HepG2 (cell line): ENCODE results near the gene NCAPD2. TPM values are rescaled to one million over a fixed set of nuclear protein-coding genes. Genes with fewer than 3 reads are reported as not detected.

Experiments used
- ATAC-seq: fragments of 200-7000 bp; cut with Tn5 transposase; 3 replicates; pipeline ENCODE4 v1.9.1; 2020; ENCODE audit warnings: mild to moderate bottlenecking, moderate library complexity
- BruUV-seq: library from RNA; stranded (reverse); fragments of 400-500 nt; replicated peaks from 2 replicates; lab custom pipeline; 2021; lab: Mats Ljungman, UMichigan
- CTCF ChIA-PET: fragments of 300-600 bp; formaldehyde crosslinking; extraction: SDS; loops from one replicate; lab custom pipeline; 2021; ENCODE audit warnings: low total read pairs, inconsistent platforms, low intra/inter-chr PET ratio; lab: Yijun Ruan, JAX
- POLR2A ChIA-PET: fragments of 350-600 bp; sonication (Branson Sonifier 250); formaldehyde crosslinking; loops from one replicate; lab custom pipeline; 2020; ENCODE audit warnings: antibody characterized with exemption, inconsistent platforms; lab: Yijun Ruan, JAX
- DNase-seq: peaks from one replicate; pipeline ENCODE4 v3.0.0-alpha.2; 2015; ENCODE audit warnings: low spot score
- FAIRE-seq: peaks from 3 replicates; lab custom pipeline; 2011; peaks lifted over from hg19 to GRCh38; lab: Jason Lieb, UNC
- H2AFZ ChIP-seq: one replicate; pipeline ENCODE4 v1.6.1; 2011; ENCODE audit warnings: low read length, inconsistent platforms
- H3K27ac ChIP-seq: fragments of 300-600 bp; 3 replicates; pipeline ENCODE4 v1.8.0; 2011; ENCODE audit warnings: mixed run types, mild to moderate bottlenecking, mixed read lengths, low read length, inconsistent platforms; ENCODE audit not compliant: insufficient read depth; ENCODE audit errors: extremely low read length
- H3K27me3 ChIP-seq, 2 experiments: fragments of 200-600 bp in 1 of 2; 2 replicates in 1 of 2; 3 replicates in 1 of 2; pipeline versions ENCODE4 v1.6.0 to v1.8.0; 2011; ENCODE audit warnings: low read length in 2 of 2, mild to moderate bottlenecking in 2 of 2, moderate library complexity in 2 of 2, inconsistent platforms in 1 of 2; ENCODE audit not compliant: insufficient read depth in 2 of 2, control insufficient read depth in 1 of 2
- H3K36me3 ChIP-seq, 2 experiments: fragments of 200-600 bp in 1 of 2; replicated peaks in 1 of 2; 2 replicates in 1 of 2; 3 replicates in 1 of 2; pipeline versions ENCODE4 v1.5.1 to v1.8.0; 2011; ENCODE audit warnings: low read length in 2 of 2, inconsistent platforms in 1 of 2; ENCODE audit not compliant: insufficient read depth in 2 of 2, control insufficient read depth in 1 of 2
- H3K4me1 ChIP-seq: 2 replicates; pipeline ENCODE4 v1.5.1; 2012; ENCODE audit warnings: low read length, inconsistent platforms; ENCODE audit not compliant: insufficient read depth
- H3K4me2 ChIP-seq: 2 replicates; pipeline ENCODE4 v1.6.0; 2011; ENCODE audit warnings: low read depth, low read length, inconsistent platforms
- H3K4me3 ChIP-seq, 3 experiments: fragments of 200-600 bp in 1 of 3; sonication (generic), shearing (Covaris generic) in 1 of 3; replicated peaks in 1 of 3; 2 replicates each; pipeline ENCODE4 v1.5.1; 2011 to 2016; ENCODE audit warnings: low read length in 3 of 3, inconsistent platforms in 2 of 3, low read depth in 2 of 3, mild to moderate bottlenecking in 2 of 3, control low read depth in 1 of 3, mixed read lengths in 1 of 3; ENCODE audit not compliant: insufficient read depth in 1 of 3
- H3K79me2 ChIP-seq: one replicate; pipeline ENCODE4 v1.6.1; 2011; ENCODE audit warnings: low read length, inconsistent platforms; ENCODE audit not compliant: insufficient read depth
- H3K9ac ChIP-seq: 2 replicates; pipeline ENCODE4 v1.6.0; 2011; ENCODE audit warnings: mild to moderate bottlenecking, low read depth, low read length, inconsistent platforms; ENCODE audit not compliant: insufficient read depth
- H3K9me3 ChIP-seq: 2 replicates; pipeline ENCODE4 v1.5.1; 2012; ENCODE audit warnings: mild to moderate bottlenecking, low read length
- H4K20me1 ChIP-seq: 2 replicates; pipeline ENCODE4 v1.6.0; 2011; ENCODE audit warnings: inconsistent platforms, mild to moderate bottlenecking, low read length, moderate library complexity; ENCODE audit not compliant: insufficient read depth
- ARHGAP35 ChIP-seq: sonication (generic); formaldehyde crosslinking; IDR thresholded peaks from 2 replicates; pipeline ENCODE4 v1.9.0; 2022; ENCODE audit warnings: mild to moderate bottlenecking, inconsistent platforms, moderate library complexity, missing genetic modification reagents, borderline replicate concordance
- FOXC1 ChIP-seq: sonication (generic); formaldehyde crosslinking; IDR thresholded peaks from 2 replicates; pipeline ENCODE4 v1.8.0; 2022; ENCODE audit warnings: mild to moderate bottlenecking, missing genetic modification reagents, borderline replicate concordance
- KDM6A ChIP-seq: IDR thresholded peaks from 2 replicates; pipeline ENCODE4 v1.6.1; 2016; ENCODE audit warnings: low read depth
- SAFB2 ChIP-seq: sonication (generic); formaldehyde crosslinking; IDR thresholded peaks from 2 replicates; pipeline ENCODE4 v1.5.1; 2020; ENCODE audit warnings: missing genetic modification reagents, low read depth, mild to moderate bottlenecking, borderline replicate concordance
- SIX4 ChIP-seq: sonication (generic); formaldehyde crosslinking; IDR thresholded peaks from 2 replicates; pipeline ENCODE4 v1.4.0; 2020; ENCODE audit warnings: missing genetic modification reagents
- SMC3 ChIP-seq: IDR thresholded peaks from 2 replicates; pipeline ENCODE4 v1.6.1; 2011; ENCODE audit warnings: low read length, improper control_type of control experiment
- ZKSCAN5 ChIP-seq: sonication (generic); formaldehyde crosslinking; IDR thresholded peaks from 2 replicates; pipeline ENCODE4 v1.5.1; 2020; ENCODE audit warnings: mild to moderate bottlenecking, missing genetic modification reagents
- ZNF256 ChIP-seq: sonication (generic); formaldehyde crosslinking; conservative IDR thresholded peaks from 2 replicates; pipeline ENCODE4 v1.4.0; 2020; ENCODE audit warnings: missing genetic modification reagents
- WGBS: methylation state at CpG from one replicate; pipeline ENCODE4 v1.1.6; 2017; ENCODE audit warnings: low lambda C conversion rate; 5-methylcytosine and 5-hydroxymethylcytosine counted together
- in situ Hi-C: cut with HindIII; loops from 2 replicates; pipeline ENCODE4 v1.10.0; 2017; ENCODE audit warnings: low pct_unique_long_range_greater_than_20kb; ENCODE audit not compliant: extremely low pct_ligation_motif_present
- intact Hi-C: fragments of 100-400 bp; cut with micrococcal nuclease; formaldehyde crosslinking; loops from one replicate; pipeline ENCODE4 v1.10.0; 2022; ENCODE audit not compliant: unreplicated experiment
- polyA plus RNA-seq, 8 experiments: library from polyadenylated mRNA; depleted of rRNA in 3 of 8; stranded (reverse) in 7 of 8; unstranded in 1 of 8; fragments of >200 nt; fragmentation: Illumina TruSeq in 4 of 8; extraction: Trizol in 4 of 8; gene quantifications; 2 replicates each; pipeline versions ENCODE4 v1.2.1 to v1.2.3, GENCODE V29; 2011 to 2016; ENCODE audit warnings: low read depth in 4 of 8, missing spikeins in 1 of 8, mixed read lengths in 1 of 8; ENCODE audit not compliant: insufficient read depth in 1 of 8
- total RNA-seq, 5 experiments: library from RNA; depleted of rRNA; stranded (reverse); fragments of >200 nt; fragmentation: Illumina TruSeq; extraction: Trizol; gene quantifications; 2 replicates each; pipeline ENCODE4 v1.2.3, GENCODE V29; 2016; ENCODE audit warnings: low read depth in 1 of 5
- TF ChIP-seq, protein P1 (sequence below): sonication (generic); formaldehyde crosslinking; IDR thresholded peaks from 2 replicates; pipeline ENCODE4 v1.5.0; 2020; ENCODE audit warnings: mild to moderate bottlenecking, missing genetic modification reagents, borderline replicate concordance
- TF ChIP-seq, protein P2 (sequence below): sonication (generic); formaldehyde crosslinking; conservative IDR thresholded peaks from 2 replicates; pipeline ENCODE4 v1.4.0; 2020; ENCODE audit warnings: missing genetic modification reagents
- TF ChIP-seq, protein P3 (sequence below): conservative IDR thresholded peaks from 2 replicates; pipeline ENCODE4 v1.6.1; 2018; ENCODE audit warnings: missing genetic modification reagents

NCAPD2 gene
- total and polyA plus RNA-seq, 2 of the 13 experiments (the other 11 are each of a cell fraction or from before 2014, with no cell fraction given): 51.1 to 65.6 TPM

DNA sequence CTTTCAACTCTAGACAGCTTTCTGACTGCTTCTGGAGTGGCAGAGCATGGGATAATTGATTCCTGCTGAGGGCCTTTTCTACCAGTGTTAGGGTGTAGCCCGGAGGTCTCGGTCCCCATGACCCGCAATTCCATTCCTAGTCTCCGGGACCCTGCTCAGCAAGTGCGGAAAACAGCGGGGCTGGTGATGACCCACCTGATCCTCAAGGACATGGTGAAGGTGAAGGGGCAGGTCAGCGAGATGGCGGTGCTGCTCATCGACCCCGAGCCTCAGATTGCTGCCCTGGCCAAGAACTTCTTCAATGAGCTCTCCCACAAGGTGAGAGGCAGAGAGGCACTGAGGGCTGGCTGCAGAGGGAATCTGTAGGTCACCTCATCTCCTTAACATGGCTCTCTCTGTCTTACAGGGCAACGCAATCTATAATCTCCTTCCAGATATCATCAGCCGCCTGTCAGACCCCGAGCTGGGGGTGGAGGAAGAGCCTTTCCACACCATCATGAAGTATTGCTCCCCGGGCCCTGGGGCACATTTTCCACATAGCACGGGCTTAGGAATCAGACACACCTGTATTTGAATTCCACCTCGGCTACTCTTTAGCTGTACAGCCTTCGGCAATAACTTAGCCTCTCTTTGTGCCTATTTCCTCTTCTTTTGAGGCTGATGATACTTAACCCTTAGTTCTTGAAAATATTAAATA, 34.8 kb downstream of the NCAPD2 start:
- Histone ChIP-seq H3K4me3 (no peak overlapping the region), H3K27me3 (no peaks in the 10 kb centered on the region), H3K27ac (no peak overlapping the region), H2AFZ (no peak overlapping the region), H3K9ac (no peak overlapping the region), H4K20me1 (no peaks in the 10 kb centered on the region), H3K79me2 (peaks cover 7% of the 10 kb centered on the region), H3K36me3 (peaks cover 44 to 74% of the 10 kb centered on the region in 2 experiments), H3K4me1 (peaks cover 28% of the 10 kb centered on the region), H3K4me2 (no peak overlapping the region), H3K9me3 (no peaks in the 10 kb centered on the region)
- ATAC-seq: no peak
- intact Hi-C loops: no loop called here
- 99% methylated on average over 16 of the region's 17 CpGs for WGBS
- no peak for FAIRE-seq
- BruUV-seq: no TSS peak
- in situ Hi-C loops: no loop called here
- CTCF ChIA-PET: no interaction called here
- no peak for DNase-seq
- POLR2A ChIA-PET: interaction anchor here (1.2 kb wide), 1 partner anchor 10 kb away, joined by 3 read pairs; no protein-coding TSS in a partner anchor
- TF ChIP-seq ARHGAP35 (CRISPR knock-in tag) (no peak), ZKSCAN5 (no peak), FOXC1 (CRISPR knock-in tag) (no peak), ZNF256 (CRISPR knock-in tag) (no peak), SIX4 (CRISPR knock-in tag) (no peak), SMC3 (no peak), SAFB2 (no peak), KDM6A (no peak)
- TF ChIP-seq, protein P1, sequence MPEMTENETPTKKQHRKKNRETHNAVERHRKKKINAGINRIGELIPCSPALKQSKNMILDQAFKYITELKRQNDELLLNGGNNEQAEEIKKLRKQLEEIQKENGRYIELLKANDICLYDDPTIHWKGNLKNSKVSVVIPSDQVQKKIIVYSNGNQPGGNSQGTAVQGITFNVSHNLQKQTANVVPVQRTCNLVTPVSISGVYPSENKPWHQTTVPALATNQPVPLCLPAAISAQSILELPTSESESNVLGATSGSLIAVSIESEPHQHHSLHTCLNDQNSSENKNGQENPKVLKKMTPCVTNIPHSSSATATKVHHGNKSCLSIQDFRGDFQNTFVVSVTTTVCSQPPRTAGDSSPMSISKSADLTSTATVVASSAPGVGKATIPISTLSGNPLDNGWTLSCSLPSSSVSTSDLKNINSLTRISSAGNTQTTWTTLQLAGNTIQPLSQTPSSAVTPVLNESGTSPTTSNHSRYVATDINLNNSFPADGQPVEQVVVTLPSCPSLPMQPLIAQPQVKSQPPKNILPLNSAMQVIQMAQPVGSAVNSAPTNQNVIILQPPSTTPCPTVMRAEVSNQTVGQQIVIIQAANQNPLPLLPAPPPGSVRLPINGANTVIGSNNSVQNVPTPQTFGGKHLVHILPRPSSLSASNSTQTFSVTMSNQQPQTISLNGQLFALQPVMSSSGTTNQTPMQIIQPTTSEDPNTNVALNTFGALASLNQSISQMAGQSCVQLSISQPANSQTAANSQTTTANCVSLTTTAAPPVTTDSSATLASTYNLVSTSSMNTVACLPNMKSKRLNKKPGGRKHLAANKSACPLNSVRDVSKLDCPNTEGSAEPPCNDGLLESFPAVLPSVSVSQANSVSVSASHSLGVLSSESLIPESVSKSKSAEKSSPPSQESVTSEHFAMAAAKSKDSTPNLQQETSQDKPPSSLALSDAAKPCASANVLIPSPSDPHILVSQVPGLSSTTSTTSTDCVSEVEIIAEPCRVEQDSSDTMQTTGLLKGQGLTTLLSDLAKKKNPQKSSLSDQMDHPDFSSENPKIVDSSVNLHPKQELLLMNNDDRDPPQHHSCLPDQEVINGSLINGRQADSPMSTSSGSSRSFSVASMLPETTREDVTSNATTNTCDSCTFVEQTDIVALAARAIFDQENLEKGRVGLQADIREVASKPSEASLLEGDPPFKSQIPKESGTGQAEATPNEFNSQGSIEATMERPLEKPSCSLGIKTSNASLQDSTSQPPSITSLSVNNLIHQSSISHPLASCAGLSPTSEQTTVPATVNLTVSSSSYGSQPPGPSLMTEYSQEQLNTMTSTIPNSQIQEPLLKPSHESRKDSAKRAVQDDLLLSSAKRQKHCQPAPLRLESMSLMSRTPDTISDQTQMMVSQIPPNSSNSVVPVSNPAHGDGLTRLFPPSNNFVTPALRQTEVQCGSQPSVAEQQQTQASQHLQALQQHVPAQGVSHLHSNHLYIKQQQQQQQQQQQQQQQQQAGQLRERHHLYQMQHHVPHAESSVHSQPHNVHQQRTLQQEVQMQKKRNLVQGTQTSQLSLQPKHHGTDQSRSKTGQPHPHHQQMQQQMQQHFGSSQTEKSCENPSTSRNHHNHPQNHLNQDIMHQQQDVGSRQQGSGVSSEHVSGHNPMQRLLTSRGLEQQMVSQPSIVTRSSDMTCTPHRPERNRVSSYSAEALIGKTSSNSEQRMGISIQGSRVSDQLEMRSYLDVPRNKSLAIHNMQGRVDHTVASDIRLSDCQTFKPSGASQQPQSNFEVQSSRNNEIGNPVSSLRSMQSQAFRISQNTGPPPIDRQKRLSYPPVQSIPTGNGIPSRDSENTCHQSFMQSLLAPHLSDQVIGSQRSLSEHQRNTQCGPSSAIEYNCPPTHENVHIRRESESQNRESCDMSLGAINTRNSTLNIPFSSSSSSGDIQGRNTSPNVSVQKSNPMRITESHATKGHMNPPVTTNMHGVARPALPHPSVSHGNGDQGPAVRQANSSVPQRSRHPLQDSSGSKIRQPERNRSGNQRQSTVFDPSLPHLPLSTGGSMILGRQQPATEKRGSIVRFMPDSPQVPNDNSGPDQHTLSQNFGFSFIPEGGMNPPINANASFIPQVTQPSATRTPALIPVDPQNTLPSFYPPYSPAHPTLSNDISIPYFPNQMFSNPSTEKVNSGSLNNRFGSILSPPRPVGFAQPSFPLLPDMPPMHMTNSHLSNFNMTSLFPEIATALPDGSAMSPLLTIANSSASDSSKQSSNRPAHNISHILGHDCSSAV (CRISPR knock-in tag): no peak
- TF ChIP-seq, protein P2, sequence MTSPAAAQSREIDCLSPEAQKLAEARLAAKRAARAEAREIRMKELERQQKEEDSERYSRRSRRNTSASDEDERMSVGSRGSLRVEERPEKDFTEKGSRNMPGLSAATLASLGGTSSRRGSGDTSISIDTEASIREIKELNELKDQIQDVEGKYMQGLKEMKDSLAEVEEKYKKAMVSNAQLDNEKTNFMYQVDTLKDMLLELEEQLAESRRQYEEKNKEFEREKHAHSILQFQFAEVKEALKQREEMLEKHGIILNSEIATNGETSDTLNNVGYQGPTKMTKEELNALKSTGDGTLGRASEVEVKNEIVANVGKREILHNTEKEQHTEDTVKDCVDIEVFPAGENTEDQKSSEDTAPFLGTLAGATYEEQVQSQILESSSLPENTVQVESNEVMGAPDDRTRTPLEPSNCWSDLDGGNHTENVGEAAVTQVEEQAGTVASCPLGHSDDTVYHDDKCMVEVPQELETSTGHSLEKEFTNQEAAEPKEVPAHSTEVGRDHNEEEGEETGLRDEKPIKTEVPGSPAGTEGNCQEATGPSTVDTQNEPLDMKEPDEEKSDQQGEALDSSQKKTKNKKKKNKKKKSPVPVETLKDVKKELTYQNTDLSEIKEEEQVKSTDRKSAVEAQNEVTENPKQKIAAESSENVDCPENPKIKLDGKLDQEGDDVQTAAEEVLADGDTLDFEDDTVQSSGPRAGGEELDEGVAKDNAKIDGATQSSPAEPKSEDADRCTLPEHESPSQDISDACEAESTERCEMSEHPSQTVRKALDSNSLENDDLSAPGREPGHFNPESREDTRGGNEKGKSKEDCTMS: no peak
- TF ChIP-seq, protein P3, sequence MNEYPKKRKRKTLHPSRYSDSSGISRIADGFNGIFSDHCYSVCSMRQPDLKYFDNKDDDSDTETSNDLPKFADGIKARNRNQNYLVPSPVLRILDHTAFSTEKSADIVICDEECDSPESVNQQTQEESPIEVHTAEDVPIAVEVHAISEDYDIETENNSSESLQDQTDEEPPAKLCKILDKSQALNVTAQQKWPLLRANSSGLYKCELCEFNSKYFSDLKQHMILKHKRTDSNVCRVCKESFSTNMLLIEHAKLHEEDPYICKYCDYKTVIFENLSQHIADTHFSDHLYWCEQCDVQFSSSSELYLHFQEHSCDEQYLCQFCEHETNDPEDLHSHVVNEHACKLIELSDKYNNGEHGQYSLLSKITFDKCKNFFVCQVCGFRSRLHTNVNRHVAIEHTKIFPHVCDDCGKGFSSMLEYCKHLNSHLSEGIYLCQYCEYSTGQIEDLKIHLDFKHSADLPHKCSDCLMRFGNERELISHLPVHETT (CRISPR knock-in tag): no peak
